Measurements from ENCODE around the gene RNASET2.

Gene RNASET2

GRCh38 chr6:166946125-166946524 lies 10.2 kb downstream of the RNASET2 start:
- DNase-seq (ENCODE audit: low read depth), result no peak

DNA sequence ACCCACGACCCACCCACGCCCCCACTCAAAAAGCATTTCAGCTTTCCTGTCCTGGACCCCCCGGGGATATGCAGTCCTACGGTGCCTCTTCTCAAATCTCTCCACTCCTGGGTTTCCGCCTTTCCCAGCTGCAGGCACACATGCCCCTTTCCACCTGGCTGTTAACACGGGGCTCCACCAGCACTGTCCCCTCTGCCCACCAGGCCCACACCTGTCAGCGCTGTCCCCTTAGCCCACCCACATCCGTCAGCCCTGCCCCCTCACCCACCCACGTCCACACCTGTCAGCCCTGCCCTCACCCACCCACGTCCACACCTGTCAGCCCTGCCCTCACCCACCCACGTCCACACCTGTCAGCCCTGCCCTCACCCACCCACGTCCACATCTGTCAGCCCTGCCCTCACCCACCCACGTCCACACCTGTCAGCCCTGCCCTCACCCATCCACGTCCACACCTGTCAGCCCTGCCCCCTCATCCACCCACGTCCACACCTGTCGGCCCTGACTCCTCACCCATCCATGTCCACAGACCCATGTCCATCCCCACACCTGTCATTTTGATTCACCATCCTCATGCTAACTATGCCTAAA lies 11.6 kb downstream of the RNASET2 start:
- DNase-seq (ENCODE audit: low read depth), result no peak

DNA sequence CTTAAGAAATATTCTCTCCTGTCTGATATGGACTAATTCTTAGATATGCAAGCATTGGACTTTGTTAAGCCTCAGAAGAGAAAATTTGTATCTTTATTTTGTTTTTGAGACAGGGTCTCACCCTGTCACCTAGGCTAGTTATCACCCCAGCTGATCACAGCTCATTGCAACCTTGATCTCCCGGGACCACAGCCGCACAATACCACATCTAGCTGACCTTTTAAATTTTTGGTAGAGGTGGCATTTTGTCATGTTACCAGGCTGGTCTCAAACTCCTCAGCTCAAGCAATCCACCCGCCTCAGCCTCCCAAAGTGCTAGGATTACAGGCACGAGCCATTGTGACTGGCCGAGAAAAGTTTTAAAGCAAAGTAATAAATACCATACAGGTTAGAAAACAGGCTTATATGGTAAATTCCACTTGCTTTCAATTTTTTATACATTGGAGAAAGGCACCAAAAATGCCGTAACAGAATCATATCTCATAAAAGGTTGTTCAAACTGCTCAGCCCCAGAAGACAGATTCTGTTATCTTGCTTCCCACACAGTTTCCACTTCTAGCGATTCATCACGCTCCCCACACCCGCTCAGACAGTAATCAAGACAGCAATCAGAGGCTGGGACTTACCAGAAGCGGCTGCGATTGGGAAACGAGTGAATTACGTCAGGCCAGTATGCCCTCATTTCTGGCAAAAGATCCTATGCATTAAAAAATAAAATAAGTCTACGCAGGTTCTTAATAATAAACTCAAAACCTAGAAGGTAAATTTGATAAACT lies 13.8 kb downstream of the RNASET2 start:
- DNase-seq (ENCODE audit: low read depth), result no peak

- no peak for DNase-seq (ENCODE audit: low read depth)
Observed at GRCh38 chr6:166940643-166941068, 15.7 kb downstream of the RNASET2 start.

GRCh38 chr6:166939894-166940293 lies 16.5 kb downstream of the RNASET2 start:
- no peak for DNase-seq (ENCODE audit: low read depth)

- no peak for DNase-seq (ENCODE audit: low read depth)
Observed at GRCh38 chr6:166939345-166939744, 17.0 kb downstream of the RNASET2 start.

- DNase-seq (ENCODE audit: low read depth), result no peak
Observed at GRCh38 chr6:166938704-166939103, 17.6 kb downstream of the RNASET2 start.

GRCh38 chr6:166938150-166938549 lies 18.2 kb downstream of the RNASET2 start:
- no peak for DNase-seq (ENCODE audit: low read depth)

- no peak for DNase-seq (ENCODE audit: low read depth)
Observed at GRCh38 chr6:166937746-166938145, 18.6 kb downstream of the RNASET2 start.

- no peak for DNase-seq (ENCODE audit: low read depth)
Observed at GRCh38 chr6:166936079-166936787, 20.1 kb downstream of the RNASET2 start.

GRCh38 chr6:166935353-166935752 lies 21.0 kb downstream of the RNASET2 start:
- no peak for DNase-seq (ENCODE audit: low read depth)

- no peak for DNase-seq (ENCODE audit: low read depth)
Observed at GRCh38 chr6:166934174-166934573, 22.2 kb downstream of the RNASET2 start.

DNA sequence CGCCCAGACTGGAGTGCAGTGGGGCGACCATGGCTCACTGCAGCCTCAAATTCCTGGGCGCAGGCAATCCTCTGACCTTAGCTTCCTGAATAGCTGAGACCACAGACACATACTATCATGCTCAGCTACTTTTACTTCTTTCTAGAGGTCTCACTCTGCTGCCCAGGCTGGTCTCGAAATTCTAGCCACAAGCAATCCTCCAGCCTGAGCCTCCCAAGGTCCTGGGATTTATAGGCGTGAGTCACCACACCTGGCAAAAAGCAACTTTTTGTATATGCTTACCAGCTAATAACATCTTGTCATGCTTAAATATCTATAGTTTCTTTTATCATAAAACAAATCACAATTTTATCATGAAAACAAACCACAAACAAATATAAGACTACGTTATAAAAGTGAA lies 23.0 kb downstream of the RNASET2 start:
- no peak for DNase-seq (ENCODE audit: low read depth)

- DNase-seq (ENCODE audit: low read depth), result no peak
Observed at GRCh38 chr6:166932616-166933015, 23.7 kb downstream of the RNASET2 start.

GRCh38 chr6:166932116-166932515 lies 24.2 kb downstream of the RNASET2 start:
- no peak for DNase-seq (ENCODE audit: low read depth)

DNA sequence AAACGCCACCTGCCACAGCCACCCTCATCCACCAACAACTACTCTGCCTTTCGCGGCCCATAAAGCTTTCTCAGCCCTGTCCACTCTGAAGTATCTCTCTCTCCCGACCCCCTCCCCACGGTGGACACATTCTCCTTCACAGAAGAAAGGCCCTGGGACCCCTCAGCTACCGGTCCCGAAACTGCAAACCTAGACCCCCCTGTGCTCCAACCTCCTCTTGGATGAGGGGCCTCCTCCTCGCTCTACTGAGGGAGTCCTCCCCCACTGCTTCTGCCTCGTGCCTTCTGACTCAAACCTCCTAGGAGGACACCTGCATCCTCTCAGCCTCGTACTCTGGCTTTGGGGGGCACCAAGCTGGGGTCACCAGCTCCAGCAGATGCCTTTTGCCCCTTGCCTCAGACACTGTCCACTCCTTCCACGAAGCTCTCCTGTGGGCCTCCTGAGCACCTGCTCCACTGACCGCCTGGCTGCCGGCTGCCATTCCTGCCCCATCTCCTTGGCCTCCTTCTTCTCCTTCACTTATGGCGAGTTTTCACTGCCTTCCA lies 24.9 kb downstream of the RNASET2 start:
- DNase-seq (ENCODE audit: low read depth), result no peak

GRCh38 chr6:166930354-166930891 lies 25.9 kb downstream of the RNASET2 start:
- DNase-seq (ENCODE audit: low read depth), result no peak

- no peak for DNase-seq (ENCODE audit: low read depth)
Observed at GRCh38 chr6:166929542-166930189, 26.7 kb downstream of the RNASET2 start.

DNA sequence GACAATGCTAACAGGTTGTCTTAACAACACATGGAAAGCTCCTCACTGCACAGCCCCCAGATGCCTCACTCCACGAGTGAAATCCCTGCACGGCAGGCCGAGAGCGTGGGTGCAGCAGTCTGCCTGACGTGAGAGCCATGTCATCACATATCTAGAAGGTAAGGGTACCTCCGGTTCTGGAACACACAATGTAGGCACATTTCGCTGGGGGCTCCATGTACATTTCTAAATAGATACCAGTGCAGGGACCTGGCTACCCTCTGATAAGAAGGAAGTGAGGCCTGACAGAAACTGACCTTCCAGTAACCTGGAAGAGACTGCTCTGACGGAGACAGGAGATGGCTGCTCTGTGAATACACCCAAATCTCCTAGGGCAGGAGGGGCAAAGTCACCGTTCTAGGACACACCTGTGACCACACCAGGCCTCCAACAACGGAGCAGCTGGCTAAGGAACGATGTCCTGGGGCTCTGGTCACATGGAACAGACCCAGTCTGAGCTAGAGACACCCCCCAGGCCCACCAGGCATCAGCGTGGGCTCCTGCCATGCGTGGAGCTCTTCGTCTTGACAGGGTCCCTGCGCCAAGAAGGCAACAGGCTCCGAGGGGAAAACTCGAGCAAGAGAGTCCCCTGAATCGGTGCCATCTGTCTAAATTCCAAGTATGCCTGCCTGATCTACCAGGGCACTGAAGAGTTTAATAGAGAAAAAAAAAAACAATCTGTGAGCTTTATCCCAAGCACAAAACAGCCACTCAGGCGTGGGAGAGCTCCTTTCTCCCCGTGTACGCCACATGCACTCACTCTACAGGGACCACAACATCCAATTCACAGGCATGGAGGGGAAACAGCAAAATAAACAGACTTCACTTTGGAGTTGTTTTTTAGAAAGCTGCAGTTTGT lies 27.5 kb downstream of the RNASET2 start:
- no peak for DNase-seq (ENCODE audit: low read depth)

DNA sequence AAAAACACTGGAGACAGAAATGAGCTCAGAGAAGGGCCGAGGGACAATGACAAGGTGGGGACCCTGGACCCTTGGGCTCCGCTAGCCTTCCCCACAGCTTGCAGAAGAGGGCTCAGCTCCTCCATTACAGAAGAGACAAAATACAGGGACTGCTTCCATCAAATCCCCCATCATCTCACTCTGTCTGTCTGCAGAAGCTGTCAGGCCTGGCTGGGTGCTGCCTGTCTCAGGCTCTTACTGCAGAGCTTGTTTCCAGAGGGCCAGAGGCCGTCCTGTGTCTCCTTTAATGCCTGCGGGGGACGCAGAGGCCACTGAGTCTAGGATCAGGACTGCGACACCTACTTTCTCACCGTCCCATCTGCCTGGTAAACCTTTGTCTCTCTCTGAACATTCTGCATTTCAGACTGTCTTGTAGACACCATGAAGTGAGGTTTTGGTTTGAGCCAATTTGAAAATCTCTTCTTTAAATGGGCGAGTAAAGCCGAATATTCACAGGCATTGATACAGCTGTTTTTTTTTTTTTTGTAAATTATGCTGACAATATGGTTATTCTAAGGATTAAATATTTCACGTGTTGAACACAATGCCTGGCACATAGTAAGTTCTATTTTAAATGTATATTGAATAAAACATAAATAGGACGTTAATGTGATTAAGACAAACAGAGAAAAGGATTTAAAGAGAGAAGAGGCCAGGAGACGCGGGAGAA lies 28.3 kb downstream of the RNASET2 start:
- DNase-seq (ENCODE audit: low read depth), result no peak
